Esophagus squamous epithelium (tissue), 5 donors: ENCODE data around the gene CLDN12. TPM values are rescaled to one million over a fixed set of nuclear protein-coding genes. Genes with fewer than 3 reads are reported as not detected.

Source experiments
- DNase-seq: peaks from one replicate; lab custom pipeline; 2025; lab: John Stamatoyannopoulos, UW
- H3K27ac ChIP-seq, 4 donors: fragments of 200-600 bp; sonication (generic); one replicate each; pipeline ENCODE4 v1.5.1; 2016 to 2019; ENCODE audit warnings: mild to moderate bottlenecking in 1 of 4
- H3K27me3 ChIP-seq, 4 donors: fragments of 200-600 bp; sonication (generic); 1 replicate in 3 of 4; 2 replicates in 1 of 4; pipeline versions ENCODE4 v1.5.1 to v1.6.0; 2017 to 2021; ENCODE audit warnings: antibody characterized with exemption in 1 of 4
- H3K36me3 ChIP-seq, 3 donors: fragments of 200-600 bp; sonication (generic); one replicate each; pipeline ENCODE4 v1.5.1; 2016 to 2019
- H3K4me1 ChIP-seq, 3 donors: fragments of 200-600 bp; sonication (generic); one replicate each; pipeline ENCODE4 v1.5.1; 2017 to 2019
- H3K4me3 ChIP-seq, 4 donors: fragments of 200-600 bp; sonication (generic); 1 replicate in 3 of 4; 2 replicates in 1 of 4; pipeline ENCODE4 v1.5.1; 2016 to 2019; ENCODE audit warnings: mild to moderate bottlenecking in 2 of 4, moderate library complexity in 1 of 4
- H3K9me3 ChIP-seq, 3 donors: fragments of 200-600 bp; sonication (generic); one replicate each; pipeline ENCODE4 v1.5.1; 2016 to 2019
- POLR2A ChIP-seq, 4 donors: fragments of 450-650 bp; IDR thresholded peaks; one replicate each; pipeline ENCODE4 v1.6.1; 2017; ENCODE audit warnings: antibody characterized with exemption in 4 of 4, mild to moderate bottlenecking in 4 of 4, moderate library complexity in 3 of 4
- WGBS, 2 donors: methylation state at CpG; one replicate each; pipeline ENCODE4 v1.1.5; 2018; 5-methylcytosine and 5-hydroxymethylcytosine counted together
- intact Hi-C: fragments of 100-400 bp; cut with DNase I; formaldehyde crosslinking; loops from one replicate; pipeline ENCODE4 v1.15.0; 2022
- total RNA-seq, 4 donors: library from RNA; depleted of rRNA; stranded (reverse); fragments of >200 nt; gene quantifications; one replicate each; pipeline ENCODE4 v1.1.0, GENCODE V29; 2016
- TF ChIP-seq, protein P1 (sequence below), 6 experiments: fragments of 450-650 bp in 4 of 6; fragments of 200-600 bp in 2 of 6; sonication (generic) in 2 of 6; IDR thresholded peaks; one replicate each; pipeline ENCODE4 v1.5.1; 2016 to 2019; ENCODE audit warnings: antibody characterized with exemption in 6 of 6, mild to moderate bottlenecking in 4 of 6, moderate library complexity in 4 of 6
- donor health status: DM: yes; HTN: yes; CAD: no.

Gene CLDN12
- total RNA-seq, 4 donors from 2014 or later = 13.0 to 24.3 (median 21.2) TPM

DNA sequence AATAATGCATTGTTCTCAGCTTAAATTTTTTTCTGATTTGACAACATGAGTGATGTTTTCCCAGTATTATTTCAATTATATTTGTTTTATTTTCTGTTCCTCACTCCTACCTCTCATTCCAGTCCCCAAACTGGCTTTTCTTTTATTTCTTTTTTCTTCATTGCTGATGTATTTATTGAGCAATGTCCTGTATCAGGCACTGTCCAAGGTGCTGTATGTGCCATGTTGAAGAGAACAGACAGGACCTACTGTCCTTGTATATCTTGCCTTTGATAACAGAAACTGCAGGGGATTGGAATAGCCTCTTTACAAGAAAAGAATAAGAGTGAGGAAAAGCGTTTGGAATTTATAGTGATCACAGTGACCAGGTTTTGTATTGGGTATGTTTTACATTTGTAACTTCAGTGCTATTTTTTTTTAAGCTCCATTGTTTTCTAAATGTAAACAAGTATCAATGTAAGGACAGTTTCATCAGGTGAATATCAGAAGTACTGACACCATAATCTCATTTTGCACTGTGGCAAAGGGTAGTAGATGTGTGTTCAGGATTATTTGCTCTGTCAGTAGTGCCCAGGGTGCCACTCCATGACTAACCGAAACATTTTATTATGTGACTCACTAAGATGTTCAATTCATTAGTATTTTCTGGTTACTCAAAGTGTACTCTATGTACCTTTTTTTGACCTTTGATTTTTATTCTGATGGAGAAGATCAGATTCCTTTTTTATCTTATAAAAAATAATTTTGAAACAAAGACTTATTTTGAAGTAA lies 15.6 kb upstream of the CLDN12 start:
- DNase-seq = no peak
- Histone ChIP-seq H3K9me3 (no peaks in the 10 kb centered on the region), H3K4me1 (no peaks in the 10 kb centered on the region), H3K27ac (no peak overlapping the region), H3K4me3 (no peak overlapping the region), H3K27me3 (no peaks in the 10 kb centered on the region), H3K36me3 (peaks cover 0 to 47% (median 10%) of the 10 kb centered on the region in 3 donors)
- TF ChIP-seq POLR2A (IDR thresholded peaks at IDR 0.05) = no peak
- TF ChIP-seq, protein P1, sequence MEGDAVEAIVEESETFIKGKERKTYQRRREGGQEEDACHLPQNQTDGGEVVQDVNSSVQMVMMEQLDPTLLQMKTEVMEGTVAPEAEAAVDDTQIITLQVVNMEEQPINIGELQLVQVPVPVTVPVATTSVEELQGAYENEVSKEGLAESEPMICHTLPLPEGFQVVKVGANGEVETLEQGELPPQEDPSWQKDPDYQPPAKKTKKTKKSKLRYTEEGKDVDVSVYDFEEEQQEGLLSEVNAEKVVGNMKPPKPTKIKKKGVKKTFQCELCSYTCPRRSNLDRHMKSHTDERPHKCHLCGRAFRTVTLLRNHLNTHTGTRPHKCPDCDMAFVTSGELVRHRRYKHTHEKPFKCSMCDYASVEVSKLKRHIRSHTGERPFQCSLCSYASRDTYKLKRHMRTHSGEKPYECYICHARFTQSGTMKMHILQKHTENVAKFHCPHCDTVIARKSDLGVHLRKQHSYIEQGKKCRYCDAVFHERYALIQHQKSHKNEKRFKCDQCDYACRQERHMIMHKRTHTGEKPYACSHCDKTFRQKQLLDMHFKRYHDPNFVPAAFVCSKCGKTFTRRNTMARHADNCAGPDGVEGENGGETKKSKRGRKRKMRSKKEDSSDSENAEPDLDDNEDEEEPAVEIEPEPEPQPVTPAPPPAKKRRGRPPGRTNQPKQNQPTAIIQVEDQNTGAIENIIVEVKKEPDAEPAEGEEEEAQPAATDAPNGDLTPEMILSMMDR (IDR thresholded peaks at IDR 0.05) = no peak
- intact Hi-C loops = no loop called here
- WGBS, 2 donors = 91 to 96% methylated on average over 2 of the region's 2 CpGs

DNA sequence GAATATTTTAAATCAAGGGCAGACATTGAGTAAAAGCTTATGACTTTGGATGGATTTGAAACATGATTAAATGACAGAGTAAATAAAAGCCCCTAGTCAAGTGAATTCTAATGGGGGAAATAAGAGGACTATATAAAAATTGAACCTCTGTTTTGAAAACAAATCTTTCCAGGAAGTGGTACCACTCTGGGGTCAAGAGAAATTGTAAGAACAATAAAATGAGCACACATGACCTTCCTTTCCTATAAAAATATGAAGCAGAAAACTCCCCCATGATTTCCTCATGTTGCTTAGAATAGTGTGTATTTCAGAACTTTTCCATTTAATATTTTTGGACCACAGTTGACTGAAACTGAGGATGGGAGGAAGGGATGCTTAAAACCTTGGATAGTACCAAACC lies 12.3 kb upstream of the CLDN12 start:
- no peaks in the 10 kb centered on the region for H3K9me3 ChIP-seq
- no peaks in the 10 kb centered on the region for H3K4me1 ChIP-seq
- no peaks in the 10 kb centered on the region for H3K27me3 ChIP-seq
- no peak overlapping the region for H3K27ac ChIP-seq
- no peak overlapping the region for H3K4me3 ChIP-seq
- H3K36me3 ChIP-seq = peaks cover 0 to 14% (median 0%) of the 10 kb centered on the region in 3 donors
- TF ChIP-seq, protein P1 (IDR thresholded peaks at IDR 0.05) = no peak
- intact Hi-C loops = no loop called here
- no peak for DNase-seq

GRCh38 chr7:90391488-90391887 lies 11.8 kb upstream of the CLDN12 start:
- H3K9me3 ChIP-seq = no peaks in the 10 kb centered on the region
- H3K36me3 ChIP-seq = peaks cover 0 to 8% (median 0%) of the 10 kb centered on the region in 3 donors
- intact Hi-C loops = no loop called here
- WGBS, 2 donors = 78 to 85% methylated on average over 5 of the region's 5 CpGs
- no peak overlapping the region for H3K27ac ChIP-seq
- no peaks in the 10 kb centered on the region for H3K27me3 ChIP-seq
- no peak overlapping the region for H3K4me3 ChIP-seq
- H3K4me1 ChIP-seq = no peaks in the 10 kb centered on the region
- TF ChIP-seq, protein P1 (IDR thresholded peaks at IDR 0.05) = no peak
- TF ChIP-seq POLR2A (IDR thresholded peaks at IDR 0.05) = no peak
- DNase-seq = no peak

- no peak for DNase-seq
- H3K36me3 ChIP-seq = no peaks in the 10 kb centered on the region
- H3K9me3 ChIP-seq = peaks cover 0 to 6% (median 3%) of the 10 kb centered on the region in 3 donors
- H3K4me3 ChIP-seq = no peak overlapping the region
- H3K4me1 ChIP-seq = no peaks in the 10 kb centered on the region
- H3K27me3 ChIP-seq = no peaks in the 10 kb centered on the region
- 87 to 94% methylated on average over 4 of the region's 4 CpGs for WGBS, 2 donors
- intact Hi-C loops = no loop called here
- TF ChIP-seq, protein P1 (IDR thresholded peaks at IDR 0.05) = no peak
- TF ChIP-seq POLR2A (IDR thresholded peaks at IDR 0.05) = no peak
- no peak overlapping the region for H3K27ac ChIP-seq
Measured at GRCh38 chr7:90396420-90396819, 6.8 kb upstream of the CLDN12 start.

GRCh38 chr7:90401989-90402388 lies 1.3 kb upstream of the CLDN12 start:
- Histone ChIP-seq H3K9me3 (peaks cover 0 to 6% (median 3%) of the 10 kb centered on the region in 3 donors), H3K4me3 (no peak overlapping the region), H3K27me3 (no peaks in the 10 kb centered on the region), H3K27ac (no peak overlapping the region), H3K36me3 (peaks cover 0 to 20% (median 0%) of the 10 kb centered on the region in 3 donors), H3K4me1 (peaks cover 0 to 22% (median 0%) of the 10 kb centered on the region in 3 donors)
- 46 to 48% methylated on average over 4 of the region's 4 CpGs for WGBS, 2 donors
- no peak for TF ChIP-seq POLR2A (IDR thresholded peaks at IDR 0.05)
- TF ChIP-seq, protein P1 (IDR thresholded peaks at IDR 0.05) = no peak
- intact Hi-C loops = no loop called here
- no peak for DNase-seq
